ENCODE measurements around the gene DDX3Y. TPM values are rescaled to one million over a fixed set of nuclear protein-coding genes. Genes with fewer than 3 reads are reported as not detected.

The DDX3Y gene
- not detected in 2 replicates for total RNA-seq
- polyA plus RNA-seq: not detected in 2 replicates

GRCh38 chrY:12904618-12905516 lies at the start of gene DDX3Y:
DDX3Y (plus strand) TSS chrY:12904868; CDS start chrY:12904937, 69 bp downstream.
- no peaks in the 10 kb centered on the region for H3K27me3 ChIP-seq
- H3K9me3 ChIP-seq (ENCODE audit: low read depth): no peaks in the 10 kb centered on the region
- H2AFZ ChIP-seq: no peak within 1 kb of the TSS
- no peaks in the 10 kb centered on the region for H3K79me2 ChIP-seq
- TF ChIP-seq EZH2 (IDR thresholded peaks at IDR 0.05; ENCODE audit: borderline replicate concordance): no peak
- TF ChIP-seq EZH2phosphoT487 (IDR thresholded peaks at IDR 0.05; ENCODE audit: low read depth, severe bottlenecking, unreplicated experiment): no peak
- no peak for TF ChIP-seq CTCF (IDR thresholded peaks at IDR 0.05; ENCODE audit: poor library complexity)
- WGBS (ENCODE audit: low lambda C conversion rate, missing lambda C conversion rate): no CpG with 5 or more reads among the region's 54 CpGs
- H3K36me3 ChIP-seq (replicated peaks; ENCODE audit: insufficient read depth, low read depth): no peaks in the 10 kb centered on the region
- H3K4me2 ChIP-seq: no peak within 1 kb of the TSS
- no peaks in the 10 kb centered on the region for H3K4me1 ChIP-seq (ENCODE audit: insufficient read depth)
- H3K9me2 ChIP-seq (replicated peaks; ENCODE audit: insufficient read depth): no peaks in the 10 kb centered on the region
- DNase-seq (ENCODE audit: low spot score): no peak
- no peaks in the 10 kb centered on the region for H4K20me1 ChIP-seq (ENCODE audit: insufficient read depth, poor library complexity, severe bottlenecking)
- H3K4me3 ChIP-seq: no peak within 1 kb of the TSS
- no peak within 1 kb of the TSS for H3K27ac ChIP-seq

DNA sequence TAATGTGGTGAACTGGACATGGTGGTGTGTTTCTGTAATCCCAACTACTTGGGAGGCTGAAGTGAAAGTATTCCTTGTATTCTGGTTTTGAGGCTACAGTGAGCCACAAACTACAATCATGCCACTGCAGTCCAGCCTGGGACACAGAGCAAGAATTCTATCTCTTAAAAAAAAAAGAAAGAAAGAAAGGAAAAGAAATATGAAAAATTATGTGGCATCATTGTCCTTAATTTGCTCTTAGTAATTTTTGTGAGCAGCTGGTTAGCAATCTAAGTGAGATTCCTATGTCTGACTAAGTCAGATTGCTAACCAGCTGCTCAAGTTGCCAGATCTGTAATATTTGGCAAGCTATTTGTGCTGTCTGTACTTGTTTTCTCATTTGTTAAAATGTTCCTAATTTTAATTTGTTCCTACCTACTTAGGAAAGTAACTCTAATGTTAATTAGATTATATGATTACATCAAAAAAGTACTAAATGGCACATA lies 48.8 kb upstream of the DDX3Y start:
- Histone ChIP-seq H3K4me3 (no peak overlapping the region), H3K4me1 (ENCODE audit: insufficient read depth) (no peaks in the 10 kb centered on the region), H3K27ac (no peak overlapping the region), H3K36me3 (replicated peaks; ENCODE audit: insufficient read depth, low read depth) (no peaks in the 10 kb centered on the region), H2AFZ (no peak overlapping the region), H3K4me2 (no peak overlapping the region), H3K27me3 (no peaks in the 10 kb centered on the region), H3K9me3 (ENCODE audit: low read depth) (no peaks in the 10 kb centered on the region), H3K79me2 (no peaks in the 10 kb centered on the region), H4K20me1 (ENCODE audit: insufficient read depth, poor library complexity, severe bottlenecking) (no peaks in the 10 kb centered on the region), H3K9me2 (replicated peaks; ENCODE audit: insufficient read depth) (no peaks in the 10 kb centered on the region)
- TF ChIP-seq EZH2 (IDR thresholded peaks at IDR 0.05; ENCODE audit: borderline replicate concordance) (no peak), CTCF (IDR thresholded peaks at IDR 0.05; ENCODE audit: poor library complexity) (no peak), EZH2phosphoT487 (IDR thresholded peaks at IDR 0.05; ENCODE audit: low read depth, severe bottlenecking, unreplicated experiment) (no peak)
- no peak for DNase-seq (ENCODE audit: low spot score)

DNA sequence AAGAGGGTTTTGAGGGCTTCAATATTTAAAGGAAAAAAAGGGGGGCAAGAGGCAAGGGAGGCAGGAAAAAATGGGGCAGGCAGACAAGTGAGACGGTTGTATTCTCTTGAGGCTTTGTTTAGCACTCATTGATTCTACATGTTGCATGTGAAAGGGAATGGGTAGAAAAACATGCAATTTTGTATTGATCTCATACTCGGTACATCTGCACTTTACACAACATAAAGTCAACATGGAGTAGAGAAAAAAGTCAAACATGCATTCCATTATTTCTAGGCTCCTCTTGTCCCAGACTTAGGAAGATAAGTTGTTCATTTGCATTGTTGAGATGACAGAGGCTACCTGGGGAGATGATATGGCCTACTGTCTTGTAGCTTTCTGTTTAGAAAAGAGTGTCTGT lies 36.7 kb upstream of the DDX3Y start:
- Histone ChIP-seq H3K36me3 (replicated peaks; ENCODE audit: insufficient read depth, low read depth) (no peaks in the 10 kb centered on the region), H3K4me3 (no peak overlapping the region), H3K9me2 (replicated peaks; ENCODE audit: insufficient read depth) (no peaks in the 10 kb centered on the region), H3K27ac (no peak overlapping the region), H4K20me1 (ENCODE audit: insufficient read depth, poor library complexity, severe bottlenecking) (no peaks in the 10 kb centered on the region), H3K79me2 (no peaks in the 10 kb centered on the region), H3K9me3 (ENCODE audit: low read depth) (no peaks in the 10 kb centered on the region), H2AFZ (no peak overlapping the region), H3K27me3 (no peaks in the 10 kb centered on the region), H3K4me1 (ENCODE audit: insufficient read depth) (no peaks in the 10 kb centered on the region), H3K4me2 (no peak overlapping the region)
- no peak for TF ChIP-seq EZH2 (IDR thresholded peaks at IDR 0.05; ENCODE audit: borderline replicate concordance)
- TF ChIP-seq EZH2phosphoT487 (IDR thresholded peaks at IDR 0.05; ENCODE audit: low read depth, severe bottlenecking, unreplicated experiment): no peak
- no peak for TF ChIP-seq CTCF (IDR thresholded peaks at IDR 0.05; ENCODE audit: poor library complexity)
- WGBS (ENCODE audit: low lambda C conversion rate, missing lambda C conversion rate): no CpG with 5 or more reads among the region's 2 CpGs
- no peak for DNase-seq (ENCODE audit: low spot score)

Data from hepatocyte (in vitro differentiated cells).